Measurements from ENCODE around the gene COL6A1. TPM values are rescaled to one million over a fixed set of nuclear protein-coding genes. Genes with fewer than 3 reads are reported as not detected.

Gene COL6A1
- total RNA-seq, 2 experiments from 2014 or later: not detected

- H3K79me2 ChIP-seq (ENCODE audit: insufficient read depth, low read depth, low read length): no peaks in the 10 kb centered on the region
- H3K4me2 ChIP-seq (ENCODE audit: low read length): no peak overlapping the region
- H2AFZ ChIP-seq (ENCODE audit: low read length): no peak overlapping the region
- TF ChIP-seq CTCF (conservative IDR thresholded peaks at IDR 0.05; ENCODE audit: low read length): no peak
- TF ChIP-seq EZH2phosphoT487 (IDR thresholded peaks at IDR 0.05; ENCODE audit: borderline replicate concordance, low read depth, low read length): no peak
- BruUV-seq (replicated peaks): no TSS peak
- H3K36me3 ChIP-seq (ENCODE audit: insufficient read depth, low read length): no peaks in the 10 kb centered on the region
- H3K9me2 ChIP-seq (ENCODE audit: insufficient read depth, low read length): no peaks in the 10 kb centered on the region
- POLR2A ChIA-PET: no interaction called here
- H3K27ac ChIP-seq (ENCODE audit: low read depth, low read length, poor library complexity, severe bottlenecking): no peak overlapping the region
- H3K4me3 ChIP-seq (ENCODE audit: low read depth, low read length, poor library complexity, severe bottlenecking): no peak overlapping the region
- no peaks in the 10 kb centered on the region for H3K4me1 ChIP-seq (ENCODE audit: insufficient read depth, low read length, poor library complexity, severe bottlenecking)
- CTCF ChIA-PET (ENCODE audit: unreplicated experiment): no interaction called here
- no peaks in the 10 kb centered on the region for H3K9me3 ChIP-seq (ENCODE audit: low read length)
- no peaks in the 10 kb centered on the region for H4K20me1 ChIP-seq (ENCODE audit: insufficient read depth, low read length)
- no peak for DNase-seq (ENCODE audit: low spot score)
- intact Hi-C loops (cut with micrococcal nuclease; ENCODE audit: unreplicated experiment): no loop called here
Observed at GRCh38 chr21:46025113-46025770, 43.7 kb downstream of the COL6A1 start.

GRCh38 chr21:46027851-46028493 is 46.4 kb downstream of the COL6A1 start:
- no peak overlapping the region for H3K27ac ChIP-seq (ENCODE audit: low read depth, low read length, poor library complexity, severe bottlenecking)
- ChIA-PET POLR2A (no interaction called here), CTCF (ENCODE audit: unreplicated experiment) (no interaction called here)
- H2AFZ ChIP-seq (ENCODE audit: low read length): no peak overlapping the region
- no TSS peak for BruUV-seq (replicated peaks)
- no peak for DNase-seq (ENCODE audit: low spot score)
- TF ChIP-seq EZH2phosphoT487 (IDR thresholded peaks at IDR 0.05; ENCODE audit: borderline replicate concordance, low read depth, low read length) (no peak), CTCF (conservative IDR thresholded peaks at IDR 0.05; ENCODE audit: low read length) (no peak)
- no peaks in the 10 kb centered on the region for H3K9me3 ChIP-seq (ENCODE audit: low read length)
- no peaks in the 10 kb centered on the region for H3K36me3 ChIP-seq (ENCODE audit: insufficient read depth, low read length)
- no peak overlapping the region for H3K4me2 ChIP-seq (ENCODE audit: low read length)
- no peaks in the 10 kb centered on the region for H3K9me2 ChIP-seq (ENCODE audit: insufficient read depth, low read length)
- H3K4me3 ChIP-seq (ENCODE audit: low read depth, low read length, poor library complexity, severe bottlenecking): no peak overlapping the region
- intact Hi-C loops (cut with micrococcal nuclease; ENCODE audit: unreplicated experiment): no loop called here
- H4K20me1 ChIP-seq (ENCODE audit: insufficient read depth, low read length): no peaks in the 10 kb centered on the region
- H3K79me2 ChIP-seq (ENCODE audit: insufficient read depth, low read depth, low read length): no peaks in the 10 kb centered on the region
- no peaks in the 10 kb centered on the region for H3K4me1 ChIP-seq (ENCODE audit: insufficient read depth, low read length, poor library complexity, severe bottlenecking)

- Histone ChIP-seq H3K27ac (ENCODE audit: low read depth, low read length, poor library complexity, severe bottlenecking) (no peak overlapping the region), H3K9me3 (ENCODE audit: low read length) (no peaks in the 10 kb centered on the region), H3K79me2 (ENCODE audit: insufficient read depth, low read depth, low read length) (no peaks in the 10 kb centered on the region), H4K20me1 (ENCODE audit: insufficient read depth, low read length) (no peaks in the 10 kb centered on the region), H2AFZ (ENCODE audit: low read length) (no peak overlapping the region), H3K4me2 (ENCODE audit: low read length) (no peak overlapping the region), H3K4me1 (ENCODE audit: insufficient read depth, low read length, poor library complexity, severe bottlenecking) (no peaks in the 10 kb centered on the region), H3K4me3 (ENCODE audit: low read depth, low read length, poor library complexity, severe bottlenecking) (no peak overlapping the region), H3K36me3 (ENCODE audit: insufficient read depth, low read length) (no peaks in the 10 kb centered on the region), H3K9me2 (ENCODE audit: insufficient read depth, low read length) (no peaks in the 10 kb centered on the region)
- intact Hi-C loops (cut with micrococcal nuclease; ENCODE audit: unreplicated experiment): no loop called here
- ChIA-PET CTCF (ENCODE audit: unreplicated experiment) (no interaction called here), POLR2A (interaction anchor here (0.6 kb wide), 1 partner anchor 170 kb away, joined by 4 read pairs; no protein-coding TSS in a partner anchor)
- no peak for TF ChIP-seq EZH2phosphoT487 (IDR thresholded peaks at IDR 0.05; ENCODE audit: borderline replicate concordance, low read depth, low read length)
- TF ChIP-seq CTCF (conservative IDR thresholded peaks at IDR 0.05; ENCODE audit: low read length): no peak
- DNase-seq (ENCODE audit: low spot score): no peak
- BruUV-seq (replicated peaks): no TSS peak
Observed at GRCh38 chr21:46028573-46029091, 47.1 kb downstream of the COL6A1 start.
